K562 (cell line): ENCODE results near the gene NECAP2. TPM values are rescaled to one million over a fixed set of nuclear protein-coding genes. Genes with fewer than 3 reads are reported as not detected.

ENCODE experiments used
- ATF7 ChIP-seq: fragments of 450-650 bp; IDR thresholded peaks from 2 replicates; pipeline ENCODE4 v1.7.1; 2014; ENCODE audit warnings: mild to moderate bottlenecking, moderate library complexity
- BHLHE40 ChIP-seq: IDR thresholded peaks from 2 replicates; pipeline ENCODE4 v1.6.1; 2011; ENCODE audit warnings: low read length, improper control_type of control experiment
- CHD2 ChIP-seq: IDR thresholded peaks from 2 replicates; pipeline ENCODE4 v1.6.1; 2011; ENCODE audit warnings: low read depth, low read length
- DIDO1 ChIP-seq: fragments of 450-650 bp; IDR thresholded peaks from 2 replicates; pipeline ENCODE4 v1.6.1; 2016; ENCODE audit warnings: low read depth, missing biosample characterization, missing genetic modification characterization
- E2F3 ChIP-seq: fragments of 250-450 bp; sonication (Bioruptor Pico); IDR thresholded peaks from 2 replicates; pipeline ENCODE4 v1.4.0; 2020; ENCODE audit warnings: mild to moderate bottlenecking
- ELF1 ChIP-seq: fragments of 200-800 bp; sonication (Bioruptor generic); IDR thresholded peaks from 2 replicates; pipeline ENCODE4 v1.6.1; 2016; ENCODE audit warnings: missing genetic modification characterization, missing compliant biosample characterization
- FOS ChIP-seq: IDR thresholded peaks from 3 replicates; pipeline ENCODE4 v1.6.1; 2011; ENCODE audit not compliant: insufficient read length; ENCODE audit errors: extremely low read depth
- FOXO4 ChIP-seq: fragments of 450-650 bp; formaldehyde crosslinking; IDR thresholded peaks from 2 replicates; pipeline ENCODE4 v1.4.0; 2020; ENCODE audit warnings: mild to moderate bottlenecking, moderate library complexity
- GABPB2 ChIP-seq: fragments of 250-450 bp; sonication (Bioruptor Pico); conservative IDR thresholded peaks from 2 replicates; pipeline ENCODE4 v1.5.1; 2021; ENCODE audit warnings: mild to moderate bottlenecking
- HIVEP1 ChIP-seq: fragments of 250-450 bp; sonication (Bioruptor Pico); IDR thresholded peaks from 2 replicates; pipeline ENCODE4 v1.4.0; 2020; ENCODE audit warnings: mild to moderate bottlenecking
- ILF3 ChIP-seq: fragments of 450-650 bp; IDR thresholded peaks from 2 replicates; pipeline ENCODE4 v1.6.1; 2018; ENCODE audit warnings: antibody characterized with exemption, mild to moderate bottlenecking, moderate library complexity, borderline replicate concordance
- JUND ChIP-seq, 2 experiments: IDR thresholded peaks; 2 replicates in 1 of 2; 3 replicates in 1 of 2; pipeline ENCODE4 v1.6.1; 2011; ENCODE audit warnings: borderline replicate concordance in 2 of 2, low read depth in 2 of 2, low read length in 2 of 2, improper control_type of control experiment in 1 of 2, missing biosample characterization in 1 of 2, missing genetic modification characterization in 1 of 2, missing genetic modification reagents in 1 of 2
- KDM2B ChIP-seq: fragments of 250-450 bp; sonication (Bioruptor Pico); IDR thresholded peaks from 2 replicates; pipeline ENCODE4 v1.8.0; 2021; ENCODE audit warnings: mild to moderate bottlenecking, moderate library complexity
- KDM5B ChIP-seq: fragments of 200-600 bp; sonication (generic); IDR thresholded peaks from 2 replicates; pipeline ENCODE4 v1.6.1; 2012; ENCODE audit warnings: low read depth, mild to moderate bottlenecking, moderate library complexity, low read length, control low read depth, inconsistent platforms; ENCODE audit not compliant: insufficient replicate concordance
- MAX ChIP-seq: sonication (generic); formaldehyde crosslinking; IDR thresholded peaks from 2 replicates; pipeline ENCODE4 v1.9.0; 2022; ENCODE audit warnings: mild to moderate bottlenecking, missing genetic modification reagents
- PHF21A ChIP-seq: fragments of 450-650 bp; IDR thresholded peaks from 2 replicates; pipeline ENCODE4 v1.6.1; 2017; ENCODE audit warnings: low read depth, borderline replicate concordance
- SMARCC2 ChIP-seq: fragments of 450-650 bp; IDR thresholded peaks from 2 replicates; pipeline ENCODE4 v1.6.1; 2017; ENCODE audit warnings: antibody characterized with exemption, moderate library complexity, mild to moderate bottlenecking, low read depth
- TEAD2 ChIP-seq: fragments of 450-650 bp; IDR thresholded peaks from 2 replicates; pipeline ENCODE4 v1.6.1; 2016; ENCODE audit warnings: missing genetic modification characterization, control low read depth, missing compliant biosample characterization
- WHSC1 ChIP-seq: IDR thresholded peaks from one replicate; pipeline ENCODE4 v1.6.1; 2012; ENCODE audit warnings: low read length, control low read depth, inconsistent platforms
- ZFP1 ChIP-seq: fragments of 450-650 bp; formaldehyde crosslinking; IDR thresholded peaks from 2 replicates; pipeline ENCODE4 v1.4.0; 2020; ENCODE audit warnings: mild to moderate bottlenecking, mixed read lengths
- ZNF644 ChIP-seq: fragments of 200-800 bp; sonication (Bioruptor generic); IDR thresholded peaks from 2 replicates; pipeline ENCODE4 v1.6.1; 2016; ENCODE audit warnings: low read depth, missing genetic modification characterization, missing compliant biosample characterization
- ZNF717 ChIP-seq: fragments of 250-450 bp; sonication (Bioruptor Pico); IDR thresholded peaks from 2 replicates; pipeline ENCODE4 v1.5.0; 2021
- polyA plus RNA-seq, 8 experiments: library from polyadenylated mRNA; depleted of rRNA in 4 of 8; stranded (reverse) in 5 of 8; unstranded in 3 of 8; fragments of >200 nt; fragmentation: Nextera tagmentation in 2 of 8; fragmentation: Illumina TruSeq in 1 of 8; extraction: Ambion mirVana in 2 of 8; extraction: Trizol in 1 of 8; gene quantifications; 2 replicates each; pipeline versions ENCODE4 v1.2.1 to v1.2.3, GENCODE V29; 2011 to 2014; ENCODE audit warnings: inconsistent platforms in 1 of 8, missing spikeins in 1 of 8
- total RNA-seq, 7 experiments: library from RNA; depleted of rRNA in 6 of 7; stranded (reverse); fragments of >200 nt in 6 of 7; fragmentation: Illumina TruSeq in 2 of 7; extraction: Trizol in 2 of 7; gene quantifications; 2 replicates each; pipeline versions ENCODE4 v1.2.1 to v1.2.3, GENCODE V29; 2011 to 2021; ENCODE audit warnings: low replicate concordance in 1 of 7
- TF ChIP-seq, protein P1 (sequence below): fragments of 450-650 bp; formaldehyde crosslinking; IDR thresholded peaks from 2 replicates; pipeline ENCODE4 v1.4.0; 2020; ENCODE audit warnings: mild to moderate bottlenecking, moderate library complexity

Gene NECAP2
- total and polyA plus RNA-seq, 9 of the 15 experiments (the other 6 are each of a cell fraction or from before 2014, with no cell fraction given) = 22.7 to 107 (median 79.2) TPM

- TF ChIP-seq FOXO4 (no peak), ATF7 (no peak; the same call in 1 of the 2 replicates), E2F3 (CRISPR knock-in tag) (no peak), WHSC1 (no peak), FOS (no peak), ZNF644 (no peak), KDM5B (peak; percentile 47), ELF1 (tag) (no peak; the same call in 1 of the 2 replicates), SMARCC2 (no peak), TEAD2 (tag) (no peak), GABPB2 (CRISPR knock-in tag) (no peak), JUND (IDR thresholded peaks at IDR 0.05; ENCODE audit: borderline replicate concordance, low read depth, low read length) (no peak), JUND (tag; IDR thresholded peaks at IDR 0.05; ENCODE audit: borderline replicate concordance, low read depth, low read length) (no peak), CHD2 (no peak), ZNF717 (CRISPR knock-in tag) (no peak), ILF3 (peak; percentile 71; the same call in 1 of the 2 replicates), HIVEP1 (CRISPR knock-in tag) (no peak), DIDO1 (tag) (no peak), MAX (CRISPR knock-in tag) (no peak), BHLHE40 (0 out of 2 replicates have a peak, but pooled peaks have one; percentile 19), ZFP1 (CRISPR knock-in tag) (no peak), KDM2B (CRISPR knock-in tag) (peak; percentile 40; the same call in 1 of the 2 replicates), PHF21A (no peak)
- TF ChIP-seq, protein P1, sequence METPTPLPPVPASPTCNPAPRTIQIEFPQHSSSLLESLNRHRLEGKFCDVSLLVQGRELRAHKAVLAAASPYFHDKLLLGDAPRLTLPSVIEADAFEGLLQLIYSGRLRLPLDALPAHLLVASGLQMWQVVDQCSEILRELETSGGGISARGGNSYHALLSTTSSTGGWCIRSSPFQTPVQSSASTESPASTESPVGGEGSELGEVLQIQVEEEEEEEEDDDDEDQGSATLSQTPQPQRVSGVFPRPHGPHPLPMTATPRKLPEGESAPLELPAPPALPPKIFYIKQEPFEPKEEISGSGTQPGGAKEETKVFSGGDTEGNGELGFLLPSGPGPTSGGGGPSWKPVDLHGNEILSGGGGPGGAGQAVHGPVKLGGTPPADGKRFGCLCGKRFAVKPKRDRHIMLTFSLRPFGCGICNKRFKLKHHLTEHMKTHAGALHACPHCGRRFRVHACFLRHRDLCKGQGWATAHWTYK (CRISPR knock-in tag) = no peak
These were observed 58.3 kb downstream of the NECAP2 start (continued) for GRCh38 chr1:16498573-16499413.
